Activated effector memory CD4-positive, alpha-beta T cell treated with anti-CD3 and anti-CD28 coated beads, Interleukin-2, amount 50 U/mL, for 16 hours (primary cell): Measurements from ENCODE around the gene PPARD.
"Not testable (repeated sequence)": the region's sequence is repeated elsewhere in the genome, so short reads cannot be mapped to it uniquely, and the experiment has no call there.

Experiments
- DNase-seq: peaks from one replicate; pipeline ENCODE4 v3.0.0-alpha.2; 2020

PPARD gene

GRCh38 chr6:35413911-35414310 is 71.6 kb downstream of the PPARD start:
- DNase-seq: no peak

GRCh38 chr6:35415065-35415891 is 72.9 kb downstream of the PPARD start:
- peak; percentile 72 for DNase-seq

- DNase-seq: no peak
These were observed 75.8 kb downstream of the PPARD start for GRCh38 chr6:35417979-35418661.

GRCh38 chr6:35419417-35419816 is 77.1 kb downstream of the PPARD start:
- DNase-seq: no peak

- no peak for DNase-seq
These were observed 77.6 kb downstream of the PPARD start for GRCh38 chr6:35419961-35420360.

- no peak for DNase-seq
These were observed 82.9 kb downstream of the PPARD start for GRCh38 chr6:35425284-35425683.

GRCh38 chr6:35426074-35426473 is 83.7 kb downstream of the PPARD start:
- DNase-seq: no peak

GRCh38 chr6:35427435-35427834 is 85.1 kb downstream of the PPARD start:
- DNase-seq: no peak

- DNase-seq: no peak
These were observed 85.5 kb downstream of the PPARD start for GRCh38 chr6:35427851-35428321.

GRCh38 chr6:35428421-35429149 is 86.2 kb downstream of the PPARD start:
- DNase-seq: no peak

GRCh38 chr6:35429463-35429862 is 87.1 kb downstream of the PPARD start:
- no peak for DNase-seq

GRCh38 chr6:35432291-35432690 is 89.9 kb downstream of the PPARD start:
- no peak for DNase-seq

- DNase-seq: not testable (repeated sequence)
These were observed 90.3 kb downstream of the PPARD start for GRCh38 chr6:35432702-35433101.

GRCh38 chr6:35435074-35435837 is 92.9 kb downstream of the PPARD start:
- no peak for DNase-seq

- DNase-seq: no peak
These were observed 93.9 kb downstream of the PPARD start for GRCh38 chr6:35436071-35436857.

GRCh38 chr6:35438378-35439065 is 96.2 kb downstream of the PPARD start:
- not testable (repeated sequence) for DNase-seq

- DNase-seq: no peak
These were observed 97.0 kb downstream of the PPARD start for GRCh38 chr6:35439308-35439707.

- DNase-seq: no peak
These were observed 98.8 kb downstream of the PPARD start for GRCh38 chr6:35441205-35441604.

- no peak for DNase-seq
These were observed 99.3 kb downstream of the PPARD start for GRCh38 chr6:35441642-35442041.

GRCh38 chr6:35442693-35443092 is 100.3 kb downstream of the PPARD start:
- no peak for DNase-seq

GRCh38 chr6:35443341-35444030 is 101.1 kb downstream of the PPARD start:
- no peak for DNase-seq
